ENCODE measurements around the gene MYADML2. TPM values are rescaled to one million over a fixed set of nuclear protein-coding genes. Genes with fewer than 3 reads are reported as not detected.
"Not testable (repeated sequence)": the region's sequence is repeated elsewhere in the genome, so short reads cannot be mapped to it uniquely, and the experiment has no call there.

The MYADML2 gene
- total and polyA plus RNA-seq, 4 donors, result 0.44 to 2.9 (median 2.1) TPM

- Histone ChIP-seq H3K4me1 (ENCODE audit: control insufficient read depth, insufficient read depth, low read length) (peaks cover 50% of the 10 kb centered on the region), H3K36me3 (ENCODE audit: control insufficient read depth, insufficient read depth, low read length) (peaks cover 46% of the 10 kb centered on the region), H3K9me3 (ENCODE audit: control insufficient read depth, insufficient read depth, low read length) (no peaks in the 10 kb centered on the region), H3K27ac (ENCODE audit: low read depth, low read length) (no peak overlapping the region), H3K27me3 (ENCODE audit: control insufficient read depth, insufficient read depth, low read length) (no peaks in the 10 kb centered on the region), H3K4me3 (ENCODE audit: low read depth, low read length) (no peak overlapping the region)
- WGBS (ENCODE audit: insufficient coverage), result 49% methylated on average over 15 of the region's 21 CpGs
- peak in 1 of 6 donors; percentile 25 for DNase-seq (ENCODE audit: low read depth in 4 of 6, low spot score in 6 of 6)
Observed at GRCh38 chr17:81924557-81925532, 22.2 kb downstream of the MYADML2 start.

GRCh38 chr17:81923302-81924260, 23.5 kb downstream of the MYADML2 start:
- no peaks in the 10 kb centered on the region for H3K27me3 ChIP-seq (ENCODE audit: control insufficient read depth, insufficient read depth, low read length)
- peaks cover 51% of the 10 kb centered on the region for H3K36me3 ChIP-seq (ENCODE audit: control insufficient read depth, insufficient read depth, low read length)
- peaks cover 43% of the 10 kb centered on the region for H3K4me1 ChIP-seq (ENCODE audit: control insufficient read depth, insufficient read depth, low read length)
- WGBS (ENCODE audit: insufficient coverage), result 39% methylated on average over 29 of the region's 32 CpGs
- no peak overlapping the region for H3K4me3 ChIP-seq (ENCODE audit: low read depth, low read length)
- DNase-seq (ENCODE audit: low read depth in 4 of 6, low spot score in 6 of 6), result peak in 1 of 6 donors; percentile 50
- no peaks in the 10 kb centered on the region for H3K9me3 ChIP-seq (ENCODE audit: control insufficient read depth, insufficient read depth, low read length)
- H3K27ac ChIP-seq (ENCODE audit: low read depth, low read length), result no peak overlapping the region

GRCh38 chr17:81922566-81923301, 24.3 kb downstream of the MYADML2 start:
- no peaks in the 10 kb centered on the region for H3K9me3 ChIP-seq (ENCODE audit: control insufficient read depth, insufficient read depth, low read length)
- H3K27ac ChIP-seq (ENCODE audit: low read depth, low read length), result no peak overlapping the region
- WGBS (ENCODE audit: insufficient coverage), result 92% methylated on average over 49 of the region's 58 CpGs
- H3K27me3 ChIP-seq (ENCODE audit: control insufficient read depth, insufficient read depth, low read length), result no peaks in the 10 kb centered on the region
- H3K4me3 ChIP-seq (ENCODE audit: low read depth, low read length), result no peak overlapping the region
- H3K36me3 ChIP-seq (ENCODE audit: control insufficient read depth, insufficient read depth, low read length), result peaks cover 51% of the 10 kb centered on the region
- peaks cover 42% of the 10 kb centered on the region for H3K4me1 ChIP-seq (ENCODE audit: control insufficient read depth, insufficient read depth, low read length)
- no peak for DNase-seq (ENCODE audit: low read depth in 4 of 6, low spot score in 6 of 6)

GRCh38 chr17:81921996-81922565, 25.0 kb downstream of the MYADML2 start:
- no peak overlapping the region for H3K4me3 ChIP-seq (ENCODE audit: low read depth, low read length)
- H3K27ac ChIP-seq (ENCODE audit: low read depth, low read length), result no peak overlapping the region
- WGBS (ENCODE audit: insufficient coverage), result 92% methylated on average over 16 of the region's 23 CpGs

GRCh38 chr17:81921537-81921862, 25.5 kb downstream of the MYADML2 start:
- H3K4me3 ChIP-seq (ENCODE audit: low read depth, low read length), result no peak overlapping the region
- no peaks in the 10 kb centered on the region for H3K9me3 ChIP-seq (ENCODE audit: control insufficient read depth, insufficient read depth, low read length)
- H3K27me3 ChIP-seq (ENCODE audit: control insufficient read depth, insufficient read depth, low read length), result no peaks in the 10 kb centered on the region
- peaks cover 48% of the 10 kb centered on the region for H3K4me1 ChIP-seq (ENCODE audit: control insufficient read depth, insufficient read depth, low read length)
- no peak overlapping the region for H3K27ac ChIP-seq (ENCODE audit: low read depth, low read length)
- peaks cover 51% of the 10 kb centered on the region for H3K36me3 ChIP-seq (ENCODE audit: control insufficient read depth, insufficient read depth, low read length)
- no peak for DNase-seq (ENCODE audit: low read depth in 4 of 6, low spot score in 6 of 6)
- whole genome bisulfite sequencing (ENCODE audit: insufficient coverage), result no CpG with 5 or more reads among the region's 3 CpGs

More at GRCh38 chr17:81921996-81922565, 25.0 kb downstream of the MYADML2 start:
- DNase-seq (ENCODE audit: low read depth in 4 of 6, low spot score in 6 of 6), result no peak
- H3K27me3 ChIP-seq (ENCODE audit: control insufficient read depth, insufficient read depth, low read length), result no peaks in the 10 kb centered on the region
- H3K36me3 ChIP-seq (ENCODE audit: control insufficient read depth, insufficient read depth, low read length), result peaks cover 51% of the 10 kb centered on the region
- H3K4me1 ChIP-seq (ENCODE audit: control insufficient read depth, insufficient read depth, low read length), result peaks cover 45% of the 10 kb centered on the region
- no peaks in the 10 kb centered on the region for H3K9me3 ChIP-seq (ENCODE audit: control insufficient read depth, insufficient read depth, low read length)

GRCh38 chr17:81920612-81921536, 26.2 kb downstream of the MYADML2 start:
- no peaks in the 10 kb centered on the region for H3K9me3 ChIP-seq (ENCODE audit: control insufficient read depth, insufficient read depth, low read length)
- DNase-seq (ENCODE audit: low read depth in 4 of 6, low spot score in 6 of 6), result no peak
- H3K4me3 ChIP-seq (ENCODE audit: low read depth, low read length), result no peak overlapping the region
- H3K27ac ChIP-seq (ENCODE audit: low read depth, low read length), result no peak overlapping the region
- WGBS (ENCODE audit: insufficient coverage), result 90% methylated on average over 20 of the region's 33 CpGs
- H3K4me1 ChIP-seq (ENCODE audit: control insufficient read depth, insufficient read depth, low read length), result peaks cover 42% of the 10 kb centered on the region
- no peaks in the 10 kb centered on the region for H3K27me3 ChIP-seq (ENCODE audit: control insufficient read depth, insufficient read depth, low read length)
- peaks cover 52% of the 10 kb centered on the region for H3K36me3 ChIP-seq (ENCODE audit: control insufficient read depth, insufficient read depth, low read length)

GRCh38 chr17:81918832-81919545, 28.0 kb downstream of the MYADML2 start:
- Histone ChIP-seq H3K4me1 (ENCODE audit: control insufficient read depth, insufficient read depth, low read length) (peaks cover 25% of the 10 kb centered on the region), H3K27ac (ENCODE audit: low read depth, low read length) (no peak overlapping the region), H3K9me3 (ENCODE audit: control insufficient read depth, insufficient read depth, low read length) (no peaks in the 10 kb centered on the region), H3K4me3 (ENCODE audit: low read depth, low read length) (no peak overlapping the region), H3K36me3 (ENCODE audit: control insufficient read depth, insufficient read depth, low read length) (peaks cover 67% of the 10 kb centered on the region), H3K27me3 (ENCODE audit: control insufficient read depth, insufficient read depth, low read length) (no peaks in the 10 kb centered on the region)
- no peak for DNase-seq (ENCODE audit: low read depth in 4 of 6, low spot score in 6 of 6)
- 97% methylated on average over 12 of the region's 15 CpGs for WGBS (ENCODE audit: insufficient coverage)

- H3K9me3 ChIP-seq (ENCODE audit: control insufficient read depth, insufficient read depth, low read length); H3K27ac ChIP-seq (ENCODE audit: low read depth, low read length); DNase-seq (ENCODE audit: low read depth in 4 of 6, low spot score in 6 of 6); H3K27me3 ChIP-seq (ENCODE audit: control insufficient read depth, insufficient read depth, low read length): not testable (repeated sequence)
- Histone ChIP-seq H3K4me3 (ENCODE audit: low read depth, low read length) (peak overlapping the region; percentile 31), H3K4me1 (ENCODE audit: control insufficient read depth, insufficient read depth, low read length) (peaks cover 18% of the 10 kb centered on the region), H3K36me3 (ENCODE audit: control insufficient read depth, insufficient read depth, low read length) (peaks cover 69% of the 10 kb centered on the region)
- whole genome bisulfite sequencing (ENCODE audit: insufficient coverage), result 29% methylated on average over 9 of the region's 9 CpGs
Observed at GRCh38 chr17:81918333-81918669, 28.7 kb downstream of the MYADML2 start.
